ENCODE data around the gene WDR7. TPM values are rescaled to one million over a fixed set of nuclear protein-coding genes. Genes with fewer than 3 reads are reported as not detected.

Gene WDR7
- total RNA-seq, 1 experiment from 2014 or later = 11.5 TPM

DNA sequence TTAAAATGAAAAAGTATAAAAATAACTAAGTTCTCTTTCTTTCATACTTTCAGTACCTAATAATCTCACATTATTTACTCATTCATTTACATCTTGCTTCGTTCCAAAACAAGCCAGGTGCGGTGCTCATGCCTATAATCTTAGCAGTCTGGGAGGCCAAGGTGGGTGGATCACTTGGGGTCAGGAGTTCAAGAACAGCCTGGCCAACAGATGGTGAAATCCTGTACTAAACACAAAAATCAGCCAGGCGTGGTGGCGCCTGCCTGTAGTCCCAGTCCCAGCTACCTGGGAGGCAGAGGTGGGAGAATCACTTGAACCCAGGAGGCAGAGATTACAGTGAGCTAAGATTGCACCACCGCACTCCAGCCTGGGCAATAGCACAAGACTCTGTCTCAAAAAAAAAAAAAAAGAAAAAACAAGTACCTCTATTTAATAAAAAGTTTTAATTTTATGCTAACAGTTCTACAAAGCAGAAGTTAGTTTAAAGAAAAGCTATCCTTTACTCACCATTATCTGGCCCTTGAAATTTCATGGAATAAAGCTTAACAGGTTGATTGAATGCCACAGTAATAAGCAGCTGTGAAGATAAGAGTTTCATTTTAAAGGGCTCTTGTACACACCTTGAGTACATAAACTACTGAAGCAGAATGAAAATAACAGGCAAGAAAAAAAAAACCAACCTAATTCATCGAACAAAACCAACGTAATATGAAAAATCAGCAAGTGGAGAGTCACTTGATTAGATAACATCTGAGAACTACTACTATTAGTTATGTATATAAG lies 35.2 kb upstream of the WDR7 start:
- peaks cover 31 to 60% of the 10 kb centered on the region in 2 experiments for H3K36me3 ChIP-seq (ENCODE audit: control insufficient read depth in 1 of 2, insufficient read depth in 2 of 2, low read length in 2 of 2)
- BruUV-seq (replicated peaks) = no TSS peak

More for the DNA sequence above, 35.2 kb upstream of the WDR7 start:
- Histone ChIP-seq H3K79me2 (ENCODE audit: insufficient read depth, low read length) (peaks cover 61% of the 10 kb centered on the region), H2AFZ (ENCODE audit: low read depth, low read length, poor library complexity, severe bottlenecking) (no peak overlapping the region), H3K4me3 (replicated peaks in 1 of 2; ENCODE audit: low read depth in 1 of 2, low read length in 2 of 2) (no peak overlapping the region), H3K9me3 (ENCODE audit: control insufficient read depth in 1 of 2, insufficient read depth in 1 of 2, low read depth in 1 of 2, low read length in 2 of 2) (no peaks in the 10 kb centered on the region), H4K20me1 (ENCODE audit: insufficient read depth) (0 out of 2 replicates have a peak, but pooled peaks cover 4% of the 10 kb centered on the region), H3K27ac (ENCODE audit: low read depth, low read length) (no peak overlapping the region), H3K27me3 (ENCODE audit: insufficient read depth, low read length) (no peaks in the 10 kb centered on the region), H3K4me1 (ENCODE audit: control insufficient read depth in 1 of 2, insufficient read depth in 2 of 2, low read length in 2 of 2) (no peaks in the 10 kb centered on the region), H3K9ac (ENCODE audit: low read length) (no peak overlapping the region), H3K9me2 (ENCODE audit: insufficient read depth) (no peaks in the 10 kb centered on the region), H3K4me2 (ENCODE audit: low read length) (no peak overlapping the region)
- ChIA-PET CTCF (no interaction called here), RAD21 (ENCODE audit: low non-redundant PET in 1 of 2, low total read pairs in 2 of 2, uncharacterized antibody in 2 of 2, unreplicated experiment in 2 of 2) (no interaction called here), POLR2A (no interaction called here)
- DNase-seq (ENCODE audit: low read depth, low spot score) (no peak), ATAC-seq (no peak)
- intact Hi-C loops (cut with micrococcal nuclease) = no loop called here
- no peak for TF ChIP-seq CBX3 (IDR thresholded peaks at IDR 0.05; ENCODE audit: low read depth)
- no peak for TF ChIP-seq YY1 (IDR thresholded peaks at IDR 0.05; ENCODE audit: extremely low read depth, insufficient replicate concordance, low read depth, low read length)
- TF ChIP-seq CTCF (IDR thresholded peaks at IDR 0.05 in 2 of 3, conservative IDR thresholded peaks at IDR 0.05 in 1 of 3; ENCODE audit: borderline replicate concordance in 1 of 3, insufficient read depth in 1 of 3, low read depth in 2 of 3, low read length in 2 of 3) = no peak
- no peak for TF ChIP-seq EZH2 (IDR thresholded peaks at IDR 0.05)
- no peak for TF ChIP-seq MAX (IDR thresholded peaks at IDR 0.05)
- TF ChIP-seq EZH2phosphoT487 (IDR thresholded peaks at IDR 0.05; ENCODE audit: borderline replicate concordance) = no peak
- no peak for TF ChIP-seq JUND (IDR thresholded peaks at IDR 0.05)
- TF ChIP-seq SIN3A (IDR thresholded peaks at IDR 0.05; ENCODE audit: low read depth) = no peak
- TF ChIP-seq FOSL1 (IDR thresholded peaks at IDR 0.05; ENCODE audit: low read depth) = no peak
